ENCODE results near the gene ENTPD2. TPM values are rescaled to one million over a fixed set of nuclear protein-coding genes. Genes with fewer than 3 reads are reported as not detected.

Gene ENTPD2
- total and polyA plus RNA-seq, 7 experiments from 2014 or later: not detected

DNA sequence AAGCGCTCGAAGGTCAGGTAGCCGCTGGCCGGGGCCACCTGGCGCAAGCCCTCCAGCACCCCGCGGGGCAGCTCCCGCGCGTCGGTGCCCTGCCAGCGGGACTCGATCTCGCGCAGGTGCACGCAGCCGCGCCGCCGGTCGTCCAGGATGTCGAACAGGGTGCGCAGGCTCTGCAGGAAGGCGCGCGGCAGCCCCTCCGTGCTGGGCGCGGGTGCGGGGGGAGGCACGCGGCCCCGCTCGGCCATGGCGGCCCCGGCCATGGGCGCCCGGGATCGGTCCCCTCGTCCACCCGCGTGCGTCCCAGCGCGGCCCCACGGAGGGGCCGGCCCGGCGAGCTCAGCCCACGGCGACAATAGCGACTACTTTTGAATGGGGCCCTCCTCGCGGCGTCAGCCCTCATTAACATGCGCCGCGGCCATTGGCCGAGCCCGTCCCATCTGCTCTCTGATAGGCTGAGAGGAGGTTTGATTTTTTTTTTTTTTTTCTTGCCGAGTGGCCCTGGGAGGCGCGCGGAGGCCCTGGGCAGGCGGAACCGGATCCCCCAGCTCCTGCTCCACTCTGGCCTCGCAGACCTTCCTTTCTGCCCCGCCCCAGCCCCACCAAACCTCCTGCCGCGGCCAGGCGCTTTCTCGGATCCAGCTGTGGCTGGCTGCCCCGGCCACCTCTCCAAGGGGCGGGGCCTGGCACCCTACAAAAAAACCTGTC, 16.5 kb upstream of the ENTPD2 start, which contains the start of gene SAPCD2:
SAPCD2 (minus strand) TSS at position 357 of the 705 bp plus-strand sequence; CDS start at position 260, 97 bp downstream.
- DNase-seq (peak; percentile 72 to 88 (median 85)), ATAC-seq (peak; percentile 94)
- Mint-ChIP-seq H3K9me3 (no peaks in the 10 kb centered on the region), H3K4me1 (peaks cover 10 to 38% (median 12%) of the 10 kb centered on the region in 7 donors), H3K27ac (peak within 1 kb of the TSS in 6 of 9 donors; percentile 40 to 86 (median 62)), H3K4me3 (peak within 1 kb of the TSS; percentile 66 to 92 (median 81)), H3K27me3 (no peaks in the 10 kb centered on the region), H3K36me3 (peaks cover 0 to 2% (median 0%) of the 10 kb centered on the region in 5 donors)
- ChIA-PET POLR2A (interaction anchor here (0.8 to 8.2 kb wide), 9 partner anchors 10 to 170 kb away, joined by 3 to 70 read pairs (median 3); partner anchors contain the start of genes MAN1B1 and TUBB4B), CTCF (interaction anchor here (0.7 to 1.2 kb wide), 3 partner anchors 15 to 46 kb away, joined by 3 to 4 read pairs (median 4); no protein-coding TSS in a partner anchor)
- Histone ChIP-seq H3K27ac (ENCODE audit: low read depth, low read length) (peak within 1 kb of the TSS; percentile 51), H3K27me3 (ENCODE audit: control insufficient read depth in 2 of 2, insufficient read depth in 2 of 2, low read length in 2 of 2) (no peaks in the 10 kb centered on the region), H3K36me3 (ENCODE audit: control insufficient read depth in 2 of 3, insufficient read depth in 3 of 3, low read length in 3 of 3) (no peaks in the 10 kb centered on the region), H3K4me3 (ENCODE audit: low read length) (peak within 1 kb of the TSS; percentile 27), H3K9me3 (ENCODE audit: control insufficient read depth in 2 of 3, low read length in 3 of 3) (no peaks in the 10 kb centered on the region), H3K4me1 (ENCODE audit: control insufficient read depth in 2 of 2, insufficient read depth in 2 of 2, low read length in 2 of 2) (peaks cover 11 to 15% of the 10 kb centered on the region in 2 donors)
- intact Hi-C loops (cut with micrococcal nuclease): loop anchor here (1.0 to 2.0 kb wide), 4 partner anchors 16 to 153 kb away; partner anchors contain the start of genes MAN1B1 (in 2 of the 2) and ABCA2 (in 1 of the 2)

DNA sequence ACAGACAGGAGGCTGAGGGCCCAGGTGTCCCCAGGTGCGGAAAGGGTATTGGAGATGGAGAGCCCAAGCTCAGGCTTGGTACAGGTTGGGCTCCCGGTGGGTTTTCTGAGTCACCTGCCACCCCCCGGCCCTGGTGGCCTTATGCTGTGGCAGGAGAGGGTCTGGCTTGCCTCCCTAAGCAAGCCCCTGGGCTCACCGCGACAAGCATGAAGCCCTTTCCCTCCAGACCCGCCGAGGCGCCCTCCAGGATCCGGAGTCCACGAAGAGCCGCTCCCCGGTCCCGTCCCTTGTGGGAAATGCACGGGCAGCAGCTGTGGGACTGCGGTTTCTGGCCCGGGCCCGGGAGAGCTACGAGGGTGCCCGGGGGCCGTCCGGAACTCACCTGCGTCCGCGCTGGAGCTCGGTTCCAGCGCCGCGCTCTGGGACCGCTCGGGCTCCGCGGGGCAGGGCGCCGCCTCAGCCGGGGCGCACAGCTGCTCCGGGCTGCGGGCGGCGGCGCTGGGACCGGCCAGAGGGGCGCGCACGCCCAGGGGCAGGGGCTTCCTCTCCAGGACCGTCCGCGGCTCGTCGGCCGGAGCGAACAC, 15.7 kb upstream of the ENTPD2 start:
- ATAC-seq (no peak), DNase-seq (no peak)
- intact Hi-C loops (cut with micrococcal nuclease): loop anchor here (1.0 to 10.0 kb wide), 5 partner anchors 17 to 285 kb away; partner anchors contain the start of genes MAN1B1 (in 2 of the 2) and ABCA2 (in 1 of the 2)
- Histone ChIP-seq H3K27me3 (ENCODE audit: control insufficient read depth in 2 of 2, insufficient read depth in 2 of 2, low read length in 2 of 2) (no peaks in the 10 kb centered on the region), H3K4me3 (ENCODE audit: low read length) (no peak overlapping the region), H3K4me1 (ENCODE audit: control insufficient read depth in 2 of 2, insufficient read depth in 2 of 2, low read length in 2 of 2) (peaks cover 11 to 15% of the 10 kb centered on the region in 2 donors), H3K9me3 (ENCODE audit: control insufficient read depth in 2 of 3, low read length in 3 of 3) (no peaks in the 10 kb centered on the region), H3K36me3 (ENCODE audit: control insufficient read depth in 2 of 3, insufficient read depth in 3 of 3, low read length in 3 of 3) (no peaks in the 10 kb centered on the region), H3K27ac (ENCODE audit: low read depth, low read length) (no peak overlapping the region)
- no peak overlapping the region for H3K27ac Mint-ChIP-seq
- H3K27me3 Mint-ChIP-seq: no peaks in the 10 kb centered on the region
- ChIA-PET POLR2A (interaction anchor here (1.2 to 8.2 kb wide), 5 partner anchors 17 to 171 kb away, joined by 3 to 70 read pairs (median 4); partner anchors contain the start of genes MAN1B1 and TUBB4B), CTCF (interaction anchor here (0.9 to 2.8 kb wide), 3 partner anchors 23 to 395 kb away, joined by 3 to 15 read pairs (median 3); no protein-coding TSS in a partner anchor)
- H3K4me1 Mint-ChIP-seq: peaks cover 10 to 32% (median 12%) of the 10 kb centered on the region in 7 donors
- no peaks in the 10 kb centered on the region for H3K9me3 Mint-ChIP-seq
- peaks cover 0 to 2% (median 0%) of the 10 kb centered on the region in 5 donors for H3K36me3 Mint-ChIP-seq
- peak overlapping the region in 5 of 10 donors; percentile 9 to 60 (median 49) for H3K4me3 Mint-ChIP-seq

DNA sequence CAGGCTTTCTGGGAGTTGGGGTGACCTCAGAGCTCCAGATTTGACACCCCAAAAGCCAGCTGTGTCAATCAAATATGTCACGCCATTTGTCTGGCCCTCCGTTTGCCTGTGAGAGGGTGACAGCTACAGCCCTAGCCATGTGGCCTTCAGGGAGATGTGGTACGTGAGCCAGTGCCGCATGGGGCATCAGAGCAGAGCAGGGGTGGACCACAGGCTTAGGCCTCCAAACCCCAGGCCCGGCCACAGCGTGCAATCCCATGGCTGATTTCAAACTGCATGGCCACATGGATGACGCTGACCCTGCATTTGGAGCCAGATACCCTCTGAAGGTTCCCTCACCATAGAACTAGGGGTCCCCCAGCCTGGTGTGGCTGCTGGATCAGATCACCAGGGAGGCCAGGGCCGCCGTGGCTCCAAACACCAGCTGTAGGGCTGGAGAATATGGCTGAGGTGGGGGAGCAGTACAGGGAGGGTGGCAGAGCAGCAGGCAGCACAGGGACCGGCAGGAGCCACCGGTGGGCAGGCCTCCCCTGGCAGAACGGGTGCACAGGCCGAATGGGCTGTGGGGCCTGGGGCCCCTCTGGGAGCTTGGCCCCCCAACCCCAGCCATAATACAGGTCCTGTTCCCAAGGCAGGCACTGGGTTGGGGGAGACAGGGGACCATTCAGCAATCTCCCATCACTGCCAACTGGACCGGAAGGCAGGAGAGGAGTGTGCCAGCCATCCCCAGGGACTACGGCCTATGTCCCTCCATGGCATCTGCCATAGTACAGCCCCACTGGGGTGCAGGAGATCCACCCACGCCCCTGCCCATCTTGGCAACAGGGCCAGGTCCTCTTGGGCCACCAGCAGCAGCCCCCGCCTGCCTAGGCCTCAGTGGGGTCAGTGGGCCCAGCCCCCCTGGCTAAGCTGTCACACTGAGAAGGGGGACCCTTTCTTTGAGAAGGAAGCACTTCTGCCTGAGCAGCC, 15.0 kb upstream of the ENTPD2 start:
- intact Hi-C loops (cut with micrococcal nuclease): loop anchor here in 1 of 2 donors (10.0 kb wide), 1 partner anchor 284 kb away; no protein-coding TSS in a partner anchor
- Mint-ChIP-seq H3K36me3 (peaks cover 0 to 4% (median 0%) of the 10 kb centered on the region in 5 donors), H3K27ac (no peak overlapping the region), H3K4me3 (peak overlapping the region in 5 of 10 donors; percentile 9 to 71 (median 49)), H3K9me3 (no peaks in the 10 kb centered on the region), H3K27me3 (no peaks in the 10 kb centered on the region), H3K4me1 (peaks cover 11 to 35% (median 14%) of the 10 kb centered on the region in 7 donors)
- Histone ChIP-seq H3K36me3 (ENCODE audit: control insufficient read depth in 2 of 3, insufficient read depth in 3 of 3, low read length in 3 of 3) (no peaks in the 10 kb centered on the region), H3K4me3 (ENCODE audit: low read length) (no peak overlapping the region), H3K4me1 (ENCODE audit: control insufficient read depth in 2 of 2, insufficient read depth in 2 of 2, low read length in 2 of 2) (peaks cover 11 to 15% of the 10 kb centered on the region in 2 donors), H3K27ac (ENCODE audit: low read depth, low read length) (no peak overlapping the region), H3K9me3 (ENCODE audit: control insufficient read depth in 2 of 3, low read length in 3 of 3) (no peaks in the 10 kb centered on the region), H3K27me3 (ENCODE audit: control insufficient read depth in 2 of 2, insufficient read depth in 2 of 2, low read length in 2 of 2) (no peaks in the 10 kb centered on the region)
- no peak for DNase-seq
- ChIA-PET POLR2A (interaction anchor here (0.6 to 8.2 kb wide), 5 partner anchors 8 to 80 kb away, joined by 3 to 70 read pairs (median 6); partner anchors contain the start of genes MAN1B1 and UAP1L1), CTCF (interaction anchor here (0.9 to 2.8 kb wide), 7 partner anchors 18 to 395 kb away, joined by 3 to 15 read pairs (median 4); partner anchors contain the start of gene MAN1B1)
- no peak for ATAC-seq

- CTCF ChIA-PET: interaction anchor here (0.6 to 2.8 kb wide), 8 partner anchors 18 to 309 kb away, joined by 3 to 15 read pairs (median 4); partner anchors contain the start of genes ABCA2, MAN1B1 and TMEM141
- no peaks in the 10 kb centered on the region for H3K27me3 ChIP-seq (ENCODE audit: control insufficient read depth in 2 of 2, insufficient read depth in 2 of 2, low read length in 2 of 2)
- H3K36me3 ChIP-seq (ENCODE audit: control insufficient read depth in 2 of 3, insufficient read depth in 3 of 3, low read length in 3 of 3): no peaks in the 10 kb centered on the region
- intact Hi-C loops (cut with micrococcal nuclease): loop anchor here (1.0 to 10.0 kb wide), 3 partner anchors 9 to 283 kb away; partner anchors contain the start of genes NPDC1 (in 2 of the 2) and UAP1L1 (in 1 of the 2)
- Mint-ChIP-seq H3K9me3 (no peaks in the 10 kb centered on the region), H3K27me3 (no peaks in the 10 kb centered on the region), H3K27ac (peak overlapping the region in 6 of 9 donors; percentile 26 to 82 (median 68)), H3K36me3 (peaks cover 0 to 4% (median 0%) of the 10 kb centered on the region in 5 donors), H3K4me1 (peaks cover 11 to 33% (median 14%) of the 10 kb centered on the region in 7 donors), H3K4me3 (peak overlapping the region in 8 of 10 donors; percentile 10 to 79 (median 62))
- DNase-seq (peak; percentile 77 to 88 (median 85)), ATAC-seq (peak; percentile 75)
- H3K27ac ChIP-seq (ENCODE audit: low read depth, low read length): no peak overlapping the region
- POLR2A ChIA-PET: interaction anchor here (0.6 to 8.2 kb wide), 4 partner anchors 9 to 262 kb away, joined by 3 to 70 read pairs (median 8); partner anchors contain the start of genes MAN1B1 and UAP1L1
- no peak overlapping the region for H3K4me3 ChIP-seq (ENCODE audit: low read length)
- no peaks in the 10 kb centered on the region for H3K9me3 ChIP-seq (ENCODE audit: control insufficient read depth in 2 of 3, low read length in 3 of 3)
- H3K4me1 ChIP-seq (ENCODE audit: control insufficient read depth in 2 of 2, insufficient read depth in 2 of 2, low read length in 2 of 2): peaks cover 11 to 15% of the 10 kb centered on the region in 2 donors
These were observed 14.1 kb upstream of the ENTPD2 start for GRCh38 chr9:137067860-137068538.

DNA sequence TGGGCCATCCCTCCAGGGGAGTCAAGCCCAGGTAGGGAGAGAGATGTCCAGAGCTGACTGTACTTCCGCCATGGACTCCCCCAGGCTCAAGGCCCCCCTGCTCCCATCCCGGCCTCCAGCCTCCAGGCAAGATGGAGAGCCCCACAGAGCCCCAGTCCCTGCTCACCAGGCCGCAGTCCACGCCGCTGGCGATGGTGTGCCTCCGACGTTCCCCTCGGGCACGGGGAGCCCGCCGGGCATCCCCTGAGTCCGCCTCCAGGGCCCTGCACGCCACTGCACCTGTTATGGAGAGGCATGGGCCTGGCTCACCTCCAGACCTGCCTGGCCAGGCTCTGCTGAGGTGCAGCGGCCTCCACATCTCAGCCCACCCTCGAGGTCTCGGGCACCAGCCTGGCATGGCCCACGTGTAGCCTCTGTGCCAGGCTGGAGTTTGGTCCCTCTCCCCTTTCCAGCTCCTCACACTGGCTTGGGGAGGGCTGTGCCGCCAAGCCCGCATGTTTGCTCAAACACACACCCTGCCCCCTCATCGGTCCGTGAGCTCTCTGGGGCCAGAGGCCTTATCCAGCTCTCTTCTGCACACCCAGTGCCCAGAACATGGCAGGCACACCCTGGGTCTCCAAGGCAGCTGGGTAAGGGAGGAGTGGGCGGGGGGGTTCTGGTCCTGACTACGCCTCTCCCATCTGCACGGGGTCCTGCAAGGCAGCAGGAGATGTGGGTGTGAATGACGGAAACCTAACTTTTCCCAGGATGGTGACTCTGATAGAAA, 12.4 kb upstream of the ENTPD2 start:
- intact Hi-C loops (cut with micrococcal nuclease): loop anchor here in 1 of 2 donors (10.0 kb wide), 1 partner anchor 281 kb away; no protein-coding TSS in a partner anchor
- H3K9me3 ChIP-seq (ENCODE audit: control insufficient read depth in 2 of 3, low read length in 3 of 3): no peaks in the 10 kb centered on the region
- peaks cover 11 to 15% of the 10 kb centered on the region in 2 donors for H3K4me1 ChIP-seq (ENCODE audit: control insufficient read depth in 2 of 2, insufficient read depth in 2 of 2, low read length in 2 of 2)
- no peak for ATAC-seq
- ChIA-PET CTCF (interaction anchor here (1.8 to 2.0 kb wide), 3 partner anchors 20 to 276 kb away, joined by 5 to 8 read pairs (median 7); partner anchors contain the start of genes NPDC1 and TMEM141), POLR2A (interaction anchor here (1.3 to 8.2 kb wide), 2 partner anchors 20 to 21 kb away, joined by 4 to 70 read pairs; partner anchors contain the start of genes MAN1B1 and NPDC1)
- Mint-ChIP-seq H3K27ac (no peak overlapping the region), H3K27me3 (no peaks in the 10 kb centered on the region), H3K9me3 (no peaks in the 10 kb centered on the region), H3K4me3 (no peak overlapping the region), H3K36me3 (peaks cover 0 to 4% (median 0%) of the 10 kb centered on the region in 5 donors), H3K4me1 (peaks cover 9 to 25% (median 12%) of the 10 kb centered on the region in 7 donors)
- H3K36me3 ChIP-seq (ENCODE audit: control insufficient read depth in 2 of 3, insufficient read depth in 3 of 3, low read length in 3 of 3): no peaks in the 10 kb centered on the region
- DNase-seq: no peak
- no peak overlapping the region for H3K27ac ChIP-seq (ENCODE audit: low read depth, low read length)
- no peaks in the 10 kb centered on the region for H3K27me3 ChIP-seq (ENCODE audit: control insufficient read depth in 2 of 2, insufficient read depth in 2 of 2, low read length in 2 of 2)
- H3K4me3 ChIP-seq (ENCODE audit: low read length): no peak overlapping the region

Data from naive thymus-derived CD4-positive, alpha-beta T cell (primary cell).